Thyroid gland (tissue), 4 donors: Measurements from ENCODE around the gene S1PR5. TPM values are rescaled to one million over a fixed set of nuclear protein-coding genes. Genes with fewer than 3 reads are reported as not detected.

Experiments
- DNase-seq, 2 donors: peaks; one replicate each; pipeline ENCODE4 v3.0.0-alpha.2; 2019
- H3K27ac ChIP-seq, 3 donors: fragments of 200-600 bp; sonication (generic); 1 replicate in 2 of 3; 2 replicates in 1 of 3; pipeline ENCODE4 v1.5.1; 2016 to 2019; ENCODE audit warnings: mild to moderate bottlenecking in 1 of 3, moderate library complexity in 1 of 3
- H3K27me3 ChIP-seq: fragments of 200-600 bp; sonication (generic); one replicate; pipeline ENCODE4 v1.5.1; 2019
- H3K36me3 ChIP-seq, 2 donors: fragments of 200-600 bp; sonication (generic); one replicate each; pipeline ENCODE4 v1.5.1; 2016 to 2019
- H3K4me1 ChIP-seq, 2 donors: fragments of 200-600 bp; sonication (generic); one replicate each; pipeline ENCODE4 v1.5.1; 2017 to 2019
- H3K4me3 ChIP-seq, 3 donors: fragments of 200-600 bp; sonication (generic); replicated peaks in 1 of 3; 1 replicate in 2 of 3; 2 replicates in 1 of 3; pipeline ENCODE4 v1.5.1; 2016; ENCODE audit warnings: mild to moderate bottlenecking in 1 of 3
- H3K9me3 ChIP-seq: fragments of 200-600 bp; sonication (generic); one replicate; pipeline ENCODE4 v1.5.1; 2017
- CTCF ChIP-seq, 6 experiments: fragments of 200-600 bp in 3 of 6; fragments of 450-650 bp in 3 of 6; sonication (generic) in 3 of 6; IDR thresholded peaks; one replicate each; pipeline ENCODE4 v1.5.1; 2016 to 2019; ENCODE audit warnings: antibody characterized with exemption in 6 of 6, mild to moderate bottlenecking in 2 of 6, inconsistent platforms in 1 of 6, moderate library complexity in 1 of 6
- POLR2A ChIP-seq, 2 donors: fragments of 450-650 bp; IDR thresholded peaks; one replicate each; pipeline ENCODE4 v1.6.1; 2017; ENCODE audit warnings: antibody characterized with exemption in 2 of 2, mild to moderate bottlenecking in 2 of 2, moderate library complexity in 1 of 2
- WGBS, 2 donors: methylation state at CpG; one replicate each; pipeline ENCODE4 v1.1.5; 2017; 5-methylcytosine and 5-hydroxymethylcytosine counted together
- intact Hi-C: fragments of 100-400 bp; cut with DNase I; formaldehyde crosslinking; loops from one replicate; pipeline ENCODE4 v1.15.1; 2023
- total RNA-seq, 4 donors: library from RNA; depleted of rRNA; stranded (reverse); fragments of >200 nt; gene quantifications; one replicate each; pipeline ENCODE4 v1.2.3, GENCODE V29; 2016

S1PR5 gene
- total RNA-seq, 4 donors from 2014 or later = 0.22 to 0.59 (median 0.27) TPM; not detected in 1

DNA sequence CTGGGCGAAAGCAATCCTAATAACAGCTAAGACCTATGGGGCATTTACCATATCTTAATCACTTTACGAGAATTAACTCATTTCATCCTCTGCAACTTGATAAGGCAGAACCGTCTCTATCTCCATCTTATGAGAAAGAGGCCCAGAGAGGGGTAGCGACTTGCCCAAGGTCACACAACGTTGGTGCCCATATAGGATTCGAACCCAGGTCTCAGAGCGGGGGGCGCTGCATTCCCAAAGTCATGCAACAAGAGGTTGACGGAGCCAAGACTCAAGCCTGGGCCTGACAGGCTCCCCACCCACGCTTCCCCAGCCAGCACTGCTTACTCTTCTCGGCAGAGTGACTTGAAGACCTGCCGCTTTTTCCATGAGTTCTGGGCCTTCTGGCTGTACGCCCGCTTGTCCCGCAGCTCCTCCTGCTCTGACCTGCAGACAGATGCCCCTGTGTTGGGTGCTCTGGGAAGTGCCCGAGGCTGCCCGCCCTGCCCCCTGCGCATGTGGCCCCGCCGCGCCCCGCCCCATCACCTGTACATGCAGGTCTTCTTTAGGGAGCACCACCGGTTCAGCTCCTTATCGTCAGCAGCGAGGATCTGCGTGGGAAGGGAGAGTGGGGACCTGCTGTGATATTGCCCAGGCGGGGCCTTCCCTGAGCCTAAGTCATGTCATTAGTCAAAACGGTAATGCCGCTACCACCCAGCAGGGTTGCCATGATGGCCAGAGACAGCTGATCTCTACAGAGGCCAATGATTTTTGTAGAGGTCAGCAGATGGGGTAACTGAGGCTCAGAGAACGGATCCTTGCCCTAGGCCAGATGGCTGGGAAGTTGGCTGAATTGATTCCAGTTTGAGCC, 37.7 kb upstream of the S1PR5 start:
- H3K4me3 ChIP-seq = no peak overlapping the region
- intact Hi-C loops = no loop called here
- no peaks in the 10 kb centered on the region for H3K9me3 ChIP-seq
- no peaks in the 10 kb centered on the region for H3K4me1 ChIP-seq
- no peaks in the 10 kb centered on the region for H3K27me3 ChIP-seq
- TF ChIP-seq POLR2A (IDR thresholded peaks at IDR 0.05) (no peak), CTCF (IDR thresholded peaks at IDR 0.05) (no peak)
- DNase-seq = no peak
- H3K36me3 ChIP-seq = peaks cover 55 to 61% of the 10 kb centered on the region in 2 donors
- WGBS, 2 donors = 89 to 90% methylated on average over 25 to 30 of the region's 30 CpGs
- H3K27ac ChIP-seq = no peak overlapping the region

GRCh38 chr19:10553943-10554381, 36.7 kb upstream of the S1PR5 start:
- no peak for DNase-seq
- 78 to 90% methylated on average over 5 to 7 of the region's 12 CpGs for WGBS, 2 donors
- no peak overlapping the region for H3K27ac ChIP-seq

DNA sequence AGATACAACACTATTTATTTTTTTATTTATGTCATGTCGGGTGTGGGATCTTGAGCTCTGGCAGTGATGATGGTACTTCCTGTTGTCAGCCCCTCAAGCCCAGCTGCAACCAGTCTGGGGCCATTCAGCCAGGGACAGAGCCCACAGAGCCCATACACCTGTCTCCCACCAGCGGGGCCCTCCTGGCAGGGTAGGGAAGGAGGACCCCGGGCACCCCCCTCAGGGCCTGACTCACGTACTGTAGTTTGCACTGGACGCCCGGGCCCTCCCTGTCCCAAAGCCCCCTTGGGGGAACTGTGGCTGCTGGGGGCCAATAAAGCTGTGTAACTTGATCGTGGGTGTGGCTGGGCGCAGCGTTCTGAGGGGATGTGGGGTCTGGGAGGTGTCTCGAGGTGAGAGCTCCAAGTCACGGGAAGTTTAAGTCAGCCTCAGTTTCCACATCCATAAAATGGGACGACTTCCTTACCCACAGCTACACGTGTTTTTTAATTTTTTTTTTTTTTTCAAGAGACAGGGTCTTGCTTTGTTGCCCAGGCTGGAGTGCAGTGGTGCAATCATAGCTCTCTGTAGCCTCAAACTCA, 35.9 kb upstream of the S1PR5 start:
- intact Hi-C loops = no loop called here
- H3K27ac ChIP-seq = no peak overlapping the region
- H3K9me3 ChIP-seq = no peaks in the 10 kb centered on the region
- no peaks in the 10 kb centered on the region for H3K27me3 ChIP-seq
- no peaks in the 10 kb centered on the region for H3K4me1 ChIP-seq
- TF ChIP-seq POLR2A (IDR thresholded peaks at IDR 0.05) = no peak
- no peak for TF ChIP-seq CTCF (IDR thresholded peaks at IDR 0.05)
- H3K36me3 ChIP-seq = peaks cover 61 to 65% of the 10 kb centered on the region in 2 donors
- 76 to 79% methylated on average over 8 to 13 of the region's 13 CpGs for WGBS, 2 donors
- DNase-seq = no peak
- no peak overlapping the region for H3K4me3 ChIP-seq

More at GRCh38 chr19:10553943-10554381, 36.7 kb upstream of the S1PR5 start:
- H3K9me3 ChIP-seq = no peaks in the 10 kb centered on the region
- intact Hi-C loops = no loop called here
- no peaks in the 10 kb centered on the region for H3K27me3 ChIP-seq
- TF ChIP-seq POLR2A (IDR thresholded peaks at IDR 0.05) = no peak
- no peak for TF ChIP-seq CTCF (IDR thresholded peaks at IDR 0.05)
- no peak overlapping the region for H3K4me3 ChIP-seq
- H3K36me3 ChIP-seq = peaks cover 55 to 60% of the 10 kb centered on the region in 2 donors
- no peaks in the 10 kb centered on the region for H3K4me1 ChIP-seq

DNA sequence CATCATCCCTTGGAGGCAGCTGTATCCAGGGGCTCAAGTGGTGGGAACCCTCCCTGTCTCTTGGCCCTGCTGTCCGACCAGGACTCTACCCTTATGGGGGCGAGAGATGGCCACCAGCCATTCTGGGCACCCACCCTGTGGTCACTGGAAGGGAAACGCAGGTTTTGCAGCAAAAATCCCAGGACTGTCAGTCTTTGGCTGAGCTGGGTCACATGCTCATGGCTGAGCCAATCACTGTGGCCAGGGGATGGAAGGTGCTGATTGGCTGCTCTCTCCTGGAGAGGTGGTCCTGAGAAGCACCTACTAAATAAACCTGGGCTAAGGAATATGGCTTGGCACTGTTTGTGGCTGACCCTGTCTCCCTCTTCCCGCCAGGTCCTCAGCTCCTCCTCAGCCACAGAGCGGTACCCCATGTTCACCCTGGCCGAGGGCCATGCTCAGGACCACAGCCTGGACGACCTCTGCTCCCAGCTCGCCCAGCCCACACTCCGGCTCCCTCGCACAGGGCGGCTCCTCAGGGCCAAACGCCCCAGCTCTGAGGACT, 35.3 kb upstream of the S1PR5 start:
- TF ChIP-seq CTCF (IDR thresholded peaks at IDR 0.05) = no peak
- TF ChIP-seq POLR2A (IDR thresholded peaks at IDR 0.05) = no peak
- intact Hi-C loops = no loop called here
- Histone ChIP-seq H3K36me3 (peaks cover 55 to 64% of the 10 kb centered on the region in 2 donors), H3K4me3 (no peak overlapping the region), H3K4me1 (no peaks in the 10 kb centered on the region), H3K27me3 (no peaks in the 10 kb centered on the region), H3K27ac (no peak overlapping the region), H3K9me3 (no peaks in the 10 kb centered on the region)
- 75 to 89% methylated on average over 11 to 12 of the region's 12 CpGs for WGBS, 2 donors
- no peak for DNase-seq
